ENCODE data around the gene ZNF174. TPM values are rescaled to one million over a fixed set of nuclear protein-coding genes. Genes with fewer than 3 reads are reported as not detected.

Gene ZNF174
- total RNA-seq, 2 experiments from 2014 or later, result 9.8 to 10.5 TPM

Other genes starting within 250 kb of the ZNF174 start
- gene OR1F1, start 213.0 kb upstream of the ZNF174 start, total RNA-seq, result not detected
- gene ZNF200, start 166.1 kb upstream of the ZNF174 start, total RNA-seq, result 10 to 100 TPM; 12.2 to 12.8 TPM
- gene MEFV, start 144.6 kb upstream of the ZNF174 start, total RNA-seq, result under 1 TPM; 0.08 to 0.12 TPM
- 10 to 100 TPM; 29.7 to 30.5 TPM for gene ZNF263, start 117.7 kb upstream of the ZNF174 start, total RNA-seq
- gene TIGD7, start 95.8 kb upstream of the ZNF174 start, total RNA-seq, result 1 to 10 TPM; 4.8 to 5.3 TPM
- gene ZNF75A, start 95.7 kb upstream of the ZNF174 start, total RNA-seq, result 10 to 100 TPM; 34.2 to 35.5 TPM
- not detected for gene OR2C1, start 45.3 kb upstream of the ZNF174 start, total RNA-seq
- gene ZSCAN32, start 211 bp upstream of the ZNF174 start, total RNA-seq, result 10 to 100 TPM; 14.0 to 16.7 TPM
- gene ZNF597, start 42.3 kb downstream of the ZNF174 start, total RNA-seq, result 1 to 10 TPM; 2.7 TPM
- 10 to 100 TPM; 37.5 to 38.2 TPM for gene NAA60, start 42.5 kb downstream of the ZNF174 start, total RNA-seq
- not detected for gene C16orf90, start 94.3 kb downstream of the ZNF174 start, total RNA-seq
- 10 to 100 TPM in 1 of 2 experiments, 1 to 10 TPM in 1; 8.8 to 10.1 TPM for gene CLUAP1, start 99.8 kb downstream of the ZNF174 start, total RNA-seq
- gene NLRC3, start 176.2 kb downstream of the ZNF174 start, total RNA-seq, result 10 to 100 TPM; 12.3 to 12.5 TPM
- 1 to 10 TPM; 9.1 to 9.3 TPM for gene SLX4, start 210.4 kb downstream of the ZNF174 start, total RNA-seq